GM18508 (cell line): ENCODE measurements around the gene STEAP1B.

Experiments
- ATAC-seq: cut with Tn5 transposase; IDR thresholded peaks from one replicate; pipeline ENCODE4 v1.9.1; 2021; ENCODE audit warnings: moderate number of reproducible peaks; ENCODE audit not compliant: insufficient read depth, unreplicated experiment

The STEAP1B gene

DNA sequence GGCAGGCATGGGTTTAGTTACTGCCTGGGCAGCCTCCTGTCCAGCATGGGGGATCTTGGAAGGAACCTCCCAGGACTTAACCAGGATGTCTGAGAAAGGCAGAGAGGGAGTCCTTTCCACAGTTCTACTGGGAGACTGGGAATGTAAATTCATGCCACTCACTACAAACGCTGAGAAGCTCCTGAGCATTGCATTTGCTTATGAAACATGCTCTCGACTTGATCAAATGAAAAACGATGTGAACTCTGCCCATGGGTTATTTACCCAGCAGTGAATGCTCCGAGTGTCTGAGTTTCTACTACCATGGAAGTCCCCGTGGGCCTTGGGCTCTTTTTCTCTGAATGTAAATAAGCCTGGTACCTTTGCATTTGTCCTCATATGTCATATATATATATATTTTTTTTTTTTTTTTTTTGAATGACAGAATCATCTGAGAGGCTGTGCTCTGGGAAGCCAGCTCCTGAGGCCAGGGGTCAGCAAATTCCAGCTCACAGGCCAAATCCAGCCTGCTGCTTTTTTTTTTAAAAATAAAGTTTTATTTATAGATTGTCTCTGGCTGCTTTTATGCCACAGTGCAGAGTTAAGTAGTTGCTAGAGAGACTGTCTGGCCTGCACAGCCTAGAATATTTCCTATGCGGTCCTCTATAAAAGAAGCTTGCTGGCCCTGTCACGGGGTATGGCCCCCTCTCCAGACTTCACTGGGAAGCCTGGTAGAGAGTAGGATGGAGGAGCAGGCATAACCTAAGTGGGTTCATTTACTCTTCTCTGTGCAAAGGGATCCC lies 121.6 kb downstream of the STEAP1B start:
- ATAC-seq = no peak

DNA sequence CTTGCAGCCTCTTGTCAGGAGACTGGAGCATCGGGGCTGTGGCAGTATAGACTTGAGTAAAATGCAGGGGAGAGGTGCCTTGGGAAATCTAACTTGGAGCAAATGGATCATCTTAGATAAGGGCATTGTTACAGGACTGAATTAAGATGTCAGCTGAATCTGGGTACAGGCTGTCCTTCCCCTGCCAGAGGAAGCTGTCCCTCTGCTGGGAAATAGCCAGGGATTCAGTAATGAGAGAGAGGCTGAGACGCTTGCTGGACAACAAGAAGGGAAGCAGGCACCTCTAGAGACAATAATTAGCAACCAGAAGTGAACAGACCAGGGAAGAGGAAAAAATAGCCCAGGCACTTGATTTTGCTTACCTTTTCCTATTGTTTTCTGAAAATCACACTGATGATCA lies 122.3 kb downstream of the STEAP1B start:
- ATAC-seq = no peak

DNA sequence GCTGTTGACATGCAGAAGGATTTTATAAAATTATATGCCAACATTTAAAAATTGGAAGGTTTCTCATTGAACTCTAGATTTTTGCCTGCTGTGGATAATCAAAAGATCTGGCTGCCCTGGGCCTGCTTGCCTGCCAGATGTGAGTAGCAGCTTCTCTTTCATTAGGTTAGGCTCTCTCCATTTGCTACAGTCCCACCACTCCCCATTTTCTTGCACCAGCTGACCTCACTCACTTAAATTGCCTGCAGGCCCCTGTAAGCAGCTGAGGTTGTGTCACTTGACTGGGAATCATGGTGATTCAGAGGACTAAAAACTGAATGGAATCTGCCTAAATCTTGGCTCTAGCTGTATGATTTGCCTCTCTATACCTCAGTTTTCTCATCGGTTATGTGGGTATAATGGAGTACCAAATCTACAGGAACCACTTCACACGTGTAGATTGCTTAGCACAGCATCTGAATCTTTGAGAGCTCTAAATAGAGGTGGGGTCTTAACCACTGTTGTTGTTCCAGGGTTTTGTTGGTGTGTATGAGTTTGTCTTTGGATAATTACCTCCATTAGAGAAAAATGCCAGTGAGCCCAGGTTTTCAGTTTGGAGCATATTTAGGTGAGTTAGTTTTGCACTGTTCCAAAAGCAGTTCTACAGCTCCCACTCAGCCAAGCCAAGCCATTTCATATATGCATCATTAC lies 124.5 kb downstream of the STEAP1B start:
- ATAC-seq = no peak

DNA sequence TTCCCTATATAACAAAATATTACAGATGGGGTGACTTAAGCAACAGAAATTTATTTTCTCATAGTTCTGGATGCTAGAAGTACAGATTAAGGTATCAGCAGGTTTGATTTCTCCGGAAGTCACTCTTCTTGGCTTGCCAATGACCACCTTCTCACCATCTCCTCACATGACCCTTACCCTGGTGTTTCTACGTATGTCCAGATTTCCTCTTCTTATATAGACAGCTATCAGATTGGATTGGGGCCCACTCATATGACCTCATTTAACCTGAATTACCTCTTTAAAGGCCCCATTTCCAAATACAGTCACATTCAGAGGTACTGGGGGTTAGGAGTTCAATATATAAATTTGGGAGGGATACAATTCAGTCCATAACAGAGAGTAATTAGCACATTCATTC lies 126.1 kb downstream of the STEAP1B start:
- ATAC-seq = no peak

DNA sequence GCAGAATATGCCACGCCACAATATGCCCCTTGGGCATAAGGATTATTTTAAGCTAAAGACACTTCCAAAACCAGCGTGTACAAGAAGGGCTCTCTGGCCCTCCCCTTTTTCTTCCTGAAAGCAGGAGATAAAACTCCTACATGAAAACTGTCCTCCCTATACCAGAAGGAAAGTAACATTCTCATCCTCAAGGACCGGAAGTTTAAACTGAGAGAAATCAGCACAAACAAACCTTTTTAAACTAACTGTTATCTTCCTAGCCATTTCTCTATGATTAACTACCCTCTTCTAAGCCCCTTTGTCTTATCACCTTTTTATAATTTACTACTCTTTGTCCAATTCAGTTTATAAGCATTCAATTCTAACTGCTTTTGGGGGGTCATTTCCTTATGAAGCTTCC lies 126.6 kb downstream of the STEAP1B start:
- ATAC-seq = no peak

DNA sequence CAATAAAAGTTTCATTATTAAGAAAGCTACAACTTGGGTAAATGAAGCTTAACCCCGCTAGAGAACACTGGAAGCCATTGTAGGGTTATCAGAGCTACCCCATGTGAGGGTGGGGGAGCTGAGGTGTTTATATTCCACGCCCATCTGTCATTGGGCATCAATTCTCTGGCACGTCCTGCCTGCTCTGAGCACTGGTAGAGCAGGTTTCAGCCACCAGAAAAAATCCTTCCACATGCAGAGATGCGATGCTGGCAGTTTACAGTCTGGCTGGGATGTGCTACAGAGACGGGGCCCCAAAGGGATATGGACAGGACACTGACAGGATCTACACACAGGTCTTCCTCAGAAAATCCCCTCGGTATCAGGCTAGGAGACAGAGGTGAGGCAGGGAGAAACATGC lies 127.1 kb downstream of the STEAP1B start:
- ATAC-seq = no peak

DNA sequence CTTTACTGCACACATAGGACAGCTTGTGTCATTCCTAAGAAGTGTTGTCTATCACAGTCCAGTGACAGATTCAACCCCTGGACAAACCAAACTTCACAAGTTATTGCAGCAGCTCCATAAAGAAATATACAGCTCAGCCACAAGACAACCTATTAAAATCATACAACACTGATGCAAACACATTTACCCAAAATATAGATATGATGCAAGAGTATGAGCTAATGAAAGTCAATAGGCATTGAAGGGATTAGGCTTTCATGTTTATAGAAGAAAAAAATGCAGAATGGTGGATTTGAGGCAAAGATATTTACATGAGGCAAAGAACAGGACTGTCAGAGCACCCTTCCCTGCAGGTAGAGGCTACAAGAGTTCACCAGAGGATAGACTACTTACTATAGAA lies 128.1 kb downstream of the STEAP1B start:
- ATAC-seq = no peak
